Neuronal stem cell (in vitro differentiated cells): ENCODE results near the gene GCDH.

ENCODE experiments used
- DNase-seq: peaks from one replicate; pipeline ENCODE4 v3.0.0-alpha.2; 2013; ENCODE audit warnings: low spot score
- H2AFZ ChIP-seq: one replicate; pipeline ENCODE4 v1.6.1; 2013; ENCODE audit warnings: mild to moderate bottlenecking, low read length, inconsistent platforms
- H2AK5ac ChIP-seq: 2 replicates; pipeline ENCODE4 v1.6.1; 2013; ENCODE audit warnings: low read depth, mild to moderate bottlenecking, inconsistent platforms, low read length, moderate library complexity, mixed read lengths
- H2BK120ac ChIP-seq: 2 replicates; pipeline ENCODE4 v1.6.1; 2013; ENCODE audit warnings: low read depth, mild to moderate bottlenecking, inconsistent platforms, low read length, moderate library complexity, mixed read lengths
- H2BK12ac ChIP-seq: one replicate; pipeline ENCODE4 v1.6.1; 2013; ENCODE audit warnings: low read length, inconsistent platforms
- H2BK15ac ChIP-seq: 2 replicates; pipeline ENCODE4 v1.6.1; 2013; ENCODE audit warnings: mild to moderate bottlenecking, low read length, inconsistent platforms, mixed read lengths
- H2BK5ac ChIP-seq: one replicate; pipeline ENCODE4 v1.6.1; 2013; ENCODE audit warnings: inconsistent platforms, mild to moderate bottlenecking, low read length, moderate library complexity
- H3K14ac ChIP-seq: one replicate; pipeline ENCODE4 v1.6.1; 2013; ENCODE audit warnings: low read length, inconsistent platforms
- H3K18ac ChIP-seq: 2 replicates; pipeline ENCODE4 v1.6.1; 2013; ENCODE audit warnings: low read length, inconsistent platforms
- H3K23ac ChIP-seq: 2 replicates; pipeline ENCODE4 v1.6.1; 2013; ENCODE audit warnings: low read depth, mild to moderate bottlenecking, mixed read lengths, low read length, inconsistent platforms; ENCODE audit not compliant: poor library complexity
- H3K27ac ChIP-seq: replicated peaks from 3 replicates; pipeline ENCODE4 v1.5.1; 2013; ENCODE audit warnings: low read length, inconsistent platforms
- H3K27me3 ChIP-seq, 3 experiments: 2 replicates each; pipeline ENCODE4 v1.6.1; 2013; ENCODE audit warnings: low read length in 3 of 3, mild to moderate bottlenecking in 2 of 3, inconsistent platforms in 1 of 3, low read depth in 1 of 3, mixed read lengths in 1 of 3, moderate library complexity in 1 of 3; ENCODE audit not compliant: control insufficient read depth in 3 of 3, insufficient read depth in 3 of 3
- H3K36me3 ChIP-seq, 2 donors: replicated peaks in 1 of 2; 2 replicates each; pipeline ENCODE4 v1.6.1; 2013; ENCODE audit warnings: low read length in 2 of 2; ENCODE audit not compliant: control insufficient read depth in 2 of 2, insufficient read depth in 2 of 2
- H3K4ac ChIP-seq: 2 replicates; pipeline ENCODE4 v1.6.1; 2013; ENCODE audit warnings: inconsistent platforms, mild to moderate bottlenecking, low read length, moderate library complexity
- H3K4me1 ChIP-seq, 2 donors: 1 replicate in 1 of 2; 2 replicates in 1 of 2; pipeline ENCODE4 v1.6.1; 2013; ENCODE audit warnings: low read length in 2 of 2, low read depth in 1 of 2; ENCODE audit not compliant: control insufficient read depth in 2 of 2, insufficient read depth in 1 of 2
- H3K4me2 ChIP-seq: one replicate; pipeline ENCODE4 v1.6.1; 2013; ENCODE audit warnings: mild to moderate bottlenecking, low read length, inconsistent platforms; ENCODE audit not compliant: insufficient read depth, poor library complexity, severe bottlenecking
- H3K4me3 ChIP-seq, 2 donors: 2 replicates each; pipeline ENCODE4 v1.5.1; 2013; ENCODE audit warnings: low read length in 2 of 2, mild to moderate bottlenecking in 2 of 2, inconsistent platforms in 1 of 2, moderate library complexity in 1 of 2
- H3K79me1 ChIP-seq: one replicate; pipeline ENCODE4 v1.6.1; 2013; ENCODE audit warnings: low read depth, mild to moderate bottlenecking, inconsistent platforms, low read length, moderate library complexity
- H3K9ac ChIP-seq: one replicate; pipeline ENCODE4 v1.6.1; 2013; ENCODE audit warnings: mild to moderate bottlenecking, low read depth, low read length, inconsistent platforms; ENCODE audit not compliant: poor library complexity
- H3K9me3 ChIP-seq, 2 donors: replicated peaks in 1 of 2; 2 replicates each; pipeline versions ENCODE3 to v1.6.1; 2013; ENCODE audit warnings: low read length in 2 of 2, mild to moderate bottlenecking in 2 of 2, inconsistent platforms in 1 of 2, low read depth in 1 of 2, mixed read lengths in 1 of 2, moderate library complexity in 1 of 2; ENCODE audit not compliant: control insufficient read depth in 2 of 2, insufficient read depth in 1 of 2
- H4K8ac ChIP-seq: one replicate; pipeline ENCODE4 v1.6.1; 2013; ENCODE audit warnings: low read depth, mild to moderate bottlenecking, inconsistent platforms, low read length, moderate library complexity
- H4K91ac ChIP-seq: one replicate; pipeline ENCODE4 v1.6.1; 2013; ENCODE audit warnings: low read length, low read depth, mild to moderate bottlenecking, inconsistent platforms; ENCODE audit not compliant: poor library complexity
- WGBS, 2 donors: extraction: QIAGEN DNeasy Blood & Tissue Kit; methylation state at CpG; one replicate each; pipeline ENCODE4 v1.1.7; 2013; ENCODE audit warnings: missing lambda C conversion rate in 2 of 2, mixed read lengths in 1 of 2; ENCODE audit not compliant: insufficient read length in 2 of 2, insufficient replicate concordance in 1 of 2; ENCODE audit errors: extremely low coverage in 2 of 2; 5-methylcytosine and 5-hydroxymethylcytosine counted together

Gene GCDH

GRCh38 chr19:12858041-12858928 is 32.7 kb upstream of the GCDH start:
- Histone ChIP-seq H3K23ac (peak overlapping the region; percentile 20), H2BK120ac (no peak overlapping the region), H3K27me3 (no peaks in the 10 kb centered on the region), H2BK15ac (no peak overlapping the region), H3K36me3 (peaks cover 8 to 24% of the 10 kb centered on the region in 2 donors), H3K4me2 (no peak overlapping the region), H3K9ac (no peak overlapping the region), H3K79me1 (peaks cover 1% of the 10 kb centered on the region), H4K91ac (no peak overlapping the region), H2AFZ (no peak overlapping the region), H3K4ac (no peak overlapping the region), H3K4me3 (peak overlapping the region in 1 of 2 donors; percentile 25), H4K8ac (no peak overlapping the region), H3K27ac (no peak overlapping the region), H2BK5ac (peak overlapping the region; percentile 84), H3K14ac (no peak overlapping the region), H2BK12ac (no peak overlapping the region), H3K9me3 (no peaks in the 10 kb centered on the region), H2AK5ac (no peak overlapping the region), H3K18ac (no peak overlapping the region), H3K4me1 (no peaks in the 10 kb centered on the region)
- DNase-seq: no peak
- WGBS, 2 donors: no CpG with 5 or more reads among the region's 35 CpGs

GRCh38 chr19:12859546-12859945 is 31.4 kb upstream of the GCDH start:
- Histone ChIP-seq H3K23ac (no peak overlapping the region), H2BK12ac (no peak overlapping the region), H3K79me1 (peaks cover 1% of the 10 kb centered on the region), H3K9ac (no peak overlapping the region), H4K91ac (no peak overlapping the region), H3K27me3 (no peaks in the 10 kb centered on the region), H4K8ac (no peak overlapping the region), H3K4me1 (no peaks in the 10 kb centered on the region), H2BK5ac (no peak overlapping the region), H3K27ac (no peak overlapping the region), H3K9me3 (no peaks in the 10 kb centered on the region), H2AFZ (no peak overlapping the region), H2BK120ac (no peak overlapping the region), H2BK15ac (no peak overlapping the region), H3K18ac (no peak overlapping the region), H2AK5ac (no peak overlapping the region), H3K4me3 (no peak overlapping the region), H3K14ac (no peak overlapping the region), H3K4ac (no peak overlapping the region), H3K36me3 (peaks cover 8 to 21% of the 10 kb centered on the region in 2 donors), H3K4me2 (no peak overlapping the region)
- no peak for DNase-seq
- WGBS, 2 donors: no CpG with 5 or more reads among the region's 7 CpGs

- no peak overlapping the region for H4K91ac ChIP-seq
- no peak overlapping the region for H3K4me2 ChIP-seq
- H2AK5ac ChIP-seq: no peak overlapping the region
- no peak overlapping the region for H2AFZ ChIP-seq
- H3K27me3 ChIP-seq: no peaks in the 10 kb centered on the region
- no peak for DNase-seq
- H3K4ac ChIP-seq: no peak overlapping the region
- peaks cover 0 to 6% of the 10 kb centered on the region in 2 donors for H3K4me1 ChIP-seq
- no peak overlapping the region for H2BK15ac ChIP-seq
- no peak overlapping the region for H2BK120ac ChIP-seq
- H2BK12ac ChIP-seq: no peak overlapping the region
- H3K9ac ChIP-seq: no peak overlapping the region
- H3K4me3 ChIP-seq: no peak overlapping the region
- no peak overlapping the region for H3K18ac ChIP-seq
- H3K23ac ChIP-seq: no peak overlapping the region
- no CpG with 5 or more reads among the region's 4 CpGs for WGBS, 2 donors
- no peak overlapping the region for H3K27ac ChIP-seq
- peaks cover 4% of the 10 kb centered on the region for H3K79me1 ChIP-seq
- no peak overlapping the region for H2BK5ac ChIP-seq
- peaks cover 14 to 20% of the 10 kb centered on the region in 2 donors for H3K36me3 ChIP-seq
- no peak overlapping the region for H3K14ac ChIP-seq
- no peak overlapping the region for H4K8ac ChIP-seq
- peaks cover 0 to 2% of the 10 kb centered on the region in 2 donors for H3K9me3 ChIP-seq
Measured at GRCh38 chr19:12864143-12864542, 26.8 kb upstream of the GCDH start.
